ENCODE measurements around the gene MAG. TPM values are rescaled to one million over a fixed set of nuclear protein-coding genes. Genes with fewer than 3 reads are reported as not detected.

MAG gene
- total RNA-seq, 2 experiments from 2014 or later: 0.11 to 0.39 TPM

- POLR2A ChIA-PET: no interaction called here
- H3K27ac Mint-ChIP-seq: no peak overlapping the region
- ATAC-seq (ENCODE audit: low read depth) (no peak), DNase-seq (no peak)
- H3K27me3 Mint-ChIP-seq: peaks cover 10% of the 10 kb centered on the region
- H3K4me3 Mint-ChIP-seq: no peak overlapping the region
- H3K36me3 Mint-ChIP-seq: no peaks in the 10 kb centered on the region
- H3K9me3 Mint-ChIP-seq: no peaks in the 10 kb centered on the region
- peaks cover 23% of the 10 kb centered on the region for H3K4me1 Mint-ChIP-seq
Measured at GRCh38 chr19:35331551-35332214, 39.7 kb downstream of the MAG start.

GRCh38 chr19:35332817-35333216 is 40.9 kb downstream of the MAG start:
- POLR2A ChIA-PET: interaction anchor here (0.9 kb wide), 1 partner anchor 15 kb away, joined by 5 read pairs; the partner anchor contains the start of gene FFAR1
- Mint-ChIP-seq H3K9me3 (no peaks in the 10 kb centered on the region), H3K27me3 (peaks cover 8% of the 10 kb centered on the region), H3K4me1 (peaks cover 23% of the 10 kb centered on the region), H3K27ac (peak overlapping the region; percentile 7), H3K36me3 (no peaks in the 10 kb centered on the region), H3K4me3 (peak overlapping the region; percentile 10)
- DNase-seq (peak; percentile 51), ATAC-seq (ENCODE audit: low read depth) (peak; percentile 85)

- Mint-ChIP-seq H3K27ac (no peak overlapping the region), H3K4me1 (peaks cover 16% of the 10 kb centered on the region), H3K4me3 (no peak overlapping the region), H3K9me3 (no peaks in the 10 kb centered on the region), H3K36me3 (no peaks in the 10 kb centered on the region), H3K27me3 (peaks cover 9% of the 10 kb centered on the region)
- ATAC-seq (ENCODE audit: low read depth): no peak
- POLR2A ChIA-PET: no interaction called here
- DNase-seq: no peak
Measured at GRCh38 chr19:35334144-35334753, 42.3 kb downstream of the MAG start.

GRCh38 chr19:35336166-35336955 is 44.4 kb downstream of the MAG start:
- no peak for ATAC-seq (ENCODE audit: low read depth)
- H3K27ac Mint-ChIP-seq: no peak overlapping the region
- peaks cover 12% of the 10 kb centered on the region for H3K27me3 Mint-ChIP-seq
- peaks cover 14% of the 10 kb centered on the region for H3K4me1 Mint-ChIP-seq
- H3K36me3 Mint-ChIP-seq: no peaks in the 10 kb centered on the region
- DNase-seq: no peak
- H3K9me3 Mint-ChIP-seq: no peaks in the 10 kb centered on the region
- H3K4me3 Mint-ChIP-seq: no peak overlapping the region
- POLR2A ChIA-PET: no interaction called here

- ATAC-seq (ENCODE audit: low read depth) (no peak), DNase-seq (no peak)
- no peaks in the 10 kb centered on the region for H3K9me3 Mint-ChIP-seq
- H3K27ac Mint-ChIP-seq: no peak overlapping the region
- H3K27me3 Mint-ChIP-seq: peaks cover 17% of the 10 kb centered on the region
- POLR2A ChIA-PET: no interaction called here
- H3K36me3 Mint-ChIP-seq: no peaks in the 10 kb centered on the region
- peaks cover 14% of the 10 kb centered on the region for H3K4me1 Mint-ChIP-seq
- no peak overlapping the region for H3K4me3 Mint-ChIP-seq
Measured at GRCh38 chr19:35337097-35337983, 45.4 kb downstream of the MAG start.

GRCh38 chr19:35337984-35338296 is 46.0 kb downstream of the MAG start:
- ATAC-seq (ENCODE audit: low read depth): no peak
- Mint-ChIP-seq H3K27me3 (peaks cover 19% of the 10 kb centered on the region), H3K27ac (no peak overlapping the region), H3K9me3 (no peaks in the 10 kb centered on the region), H3K4me1 (peaks cover 8% of the 10 kb centered on the region), H3K36me3 (no peaks in the 10 kb centered on the region), H3K4me3 (no peak overlapping the region)
- POLR2A ChIA-PET: no interaction called here
- no peak for DNase-seq

GRCh38 chr19:35340431-35340830 is 48.5 kb downstream of the MAG start:
- Mint-ChIP-seq H3K27me3 (peaks cover 29% of the 10 kb centered on the region), H3K4me1 (no peaks in the 10 kb centered on the region), H3K4me3 (no peak overlapping the region), H3K36me3 (no peaks in the 10 kb centered on the region), H3K9me3 (no peaks in the 10 kb centered on the region), H3K27ac (no peak overlapping the region)
- no peak for DNase-seq
- POLR2A ChIA-PET: no interaction called here
- ATAC-seq (ENCODE audit: low read depth): no peak

- Mint-ChIP-seq H3K27ac (no peak overlapping the region), H3K4me1 (peaks cover 4% of the 10 kb centered on the region)
- POLR2A ChIA-PET: no interaction called here
Measured at GRCh38 chr19:35341006-35341405, 49.0 kb downstream of the MAG start.

GRCh38 chr19:35341565-35342225 is 49.7 kb downstream of the MAG start:
- no peak for DNase-seq
- H3K4me3 Mint-ChIP-seq: no peak overlapping the region
- H3K4me1 Mint-ChIP-seq: peaks cover 11% of the 10 kb centered on the region
- H3K27me3 Mint-ChIP-seq: peaks cover 37% of the 10 kb centered on the region
- H3K9me3 Mint-ChIP-seq: no peaks in the 10 kb centered on the region
- H3K27ac Mint-ChIP-seq: no peak overlapping the region
- POLR2A ChIA-PET: no interaction called here
- ATAC-seq (ENCODE audit: low read depth): no peak
- H3K36me3 Mint-ChIP-seq: no peaks in the 10 kb centered on the region

More at GRCh38 chr19:35341006-35341405, 49.0 kb downstream of the MAG start:
- no peaks in the 10 kb centered on the region for H3K9me3 Mint-ChIP-seq
- H3K27me3 Mint-ChIP-seq: peaks cover 35% of the 10 kb centered on the region
- DNase-seq: no peak
- no peak for ATAC-seq (ENCODE audit: low read depth)
- H3K4me3 Mint-ChIP-seq: no peak overlapping the region
- no peaks in the 10 kb centered on the region for H3K36me3 Mint-ChIP-seq

- H3K4me3 Mint-ChIP-seq: no peak overlapping the region
- H3K9me3 Mint-ChIP-seq: no peaks in the 10 kb centered on the region
- POLR2A ChIA-PET: interaction anchor here (0.7 kb wide), 1 partner anchor 656 kb away, joined by 5 read pairs; no protein-coding TSS in a partner anchor
Measured at GRCh38 chr19:35342430-35342829, 50.5 kb downstream of the MAG start.

GRCh38 chr19:35344511-35345031 is 52.6 kb downstream of the MAG start:
- Mint-ChIP-seq H3K36me3 (no peaks in the 10 kb centered on the region), H3K27me3 (peaks cover 35% of the 10 kb centered on the region), H3K4me1 (peaks cover 25% of the 10 kb centered on the region), H3K27ac (no peak overlapping the region), H3K4me3 (no peak overlapping the region), H3K9me3 (no peaks in the 10 kb centered on the region)
- POLR2A ChIA-PET: no interaction called here
- ATAC-seq (ENCODE audit: low read depth) (no peak), DNase-seq (peak; percentile 25)

More at GRCh38 chr19:35342430-35342829, 50.5 kb downstream of the MAG start:
- H3K27ac Mint-ChIP-seq: no peak overlapping the region
- ATAC-seq (ENCODE audit: low read depth) (no peak), DNase-seq (peak; percentile 6)
- H3K27me3 Mint-ChIP-seq: peaks cover 37% of the 10 kb centered on the region
- no peaks in the 10 kb centered on the region for H3K36me3 Mint-ChIP-seq
- H3K4me1 Mint-ChIP-seq: peaks cover 18% of the 10 kb centered on the region

GRCh38 chr19:35345671-35346111 is 53.7 kb downstream of the MAG start:
- Mint-ChIP-seq H3K4me1 (peaks cover 25% of the 10 kb centered on the region), H3K27me3 (peaks cover 33% of the 10 kb centered on the region), H3K9me3 (no peaks in the 10 kb centered on the region), H3K4me3 (no peak overlapping the region), H3K27ac (no peak overlapping the region), H3K36me3 (no peaks in the 10 kb centered on the region)
- POLR2A ChIA-PET: no interaction called here
- ATAC-seq (ENCODE audit: low read depth): no peak
- no peak for DNase-seq

Measured in activated naive CD8-positive, alpha-beta T cell treated with anti-CD3 and anti-CD28 coated beads, Interleukin-2, amount 10 ng/mL, durations not matched to agents 7 days and 5 days (primary cell).